DOHH2 (cell line): ENCODE measurements around the gene KRT38.

ENCODE experiments used
- H3F3A ChIP-seq: fragments of 200-600 bp; sonication (generic), shearing (Covaris generic); 2 replicates; pipeline ENCODE4 v1.6.0; 2016; ENCODE audit warnings: antibody characterized with exemption, mild to moderate bottlenecking; ENCODE audit not compliant: control insufficient read depth, insufficient read depth
- H3K27ac ChIP-seq: fragments of 200-600 bp; sonication (generic); 2 replicates; pipeline ENCODE4 v1.5.1; 2014; ENCODE audit warnings: low read depth, mild to moderate bottlenecking, low read length, moderate library complexity
- H3K27me3 ChIP-seq: fragments of 200-600 bp; sonication (generic); 2 replicates; pipeline ENCODE4 v1.6.1; 2014; ENCODE audit warnings: mild to moderate bottlenecking, low read length, mixed read lengths; ENCODE audit not compliant: control insufficient read depth
- H3K36me3 ChIP-seq: fragments of 200-600 bp; sonication (generic); 2 replicates; pipeline ENCODE4 v1.6.1; 2014; ENCODE audit warnings: mild to moderate bottlenecking, low read length, moderate library complexity, mixed read lengths; ENCODE audit not compliant: control insufficient read depth
- H3K4me1 ChIP-seq: fragments of 200-600 bp; sonication (generic); 2 replicates; pipeline ENCODE4 v1.6.1; 2014; ENCODE audit warnings: mild to moderate bottlenecking, low read length, mixed read lengths; ENCODE audit not compliant: control insufficient read depth
- H3K4me2 ChIP-seq: fragments of 200-600 bp; sonication (generic); 2 replicates; pipeline ENCODE4 v1.6.0; 2014; ENCODE audit warnings: mild to moderate bottlenecking, low read length, moderate library complexity
- H3K4me3 ChIP-seq: fragments of 200-600 bp; sonication (generic); 2 replicates; pipeline ENCODE4 v1.5.1; 2014; ENCODE audit warnings: mild to moderate bottlenecking, low read length, mixed read lengths
- H3K79me2 ChIP-seq: fragments of 200-600 bp; sonication (generic); 2 replicates; pipeline ENCODE4 v1.6.1; 2014; ENCODE audit warnings: mild to moderate bottlenecking, low read length, mixed read lengths; ENCODE audit not compliant: control insufficient read depth
- H3K9me2 ChIP-seq: fragments of 200-600 bp; sonication (generic); replicated peaks from 2 replicates; pipeline ENCODE4 v1.6.1; 2014; ENCODE audit warnings: mild to moderate bottlenecking, low read length, mixed read lengths; ENCODE audit not compliant: control insufficient read depth
- H3K9me3 ChIP-seq: fragments of 200-600 bp; sonication (generic); 2 replicates; pipeline ENCODE4 v1.6.1; 2014; ENCODE audit warnings: antibody characterized with exemption, low read length, mixed read lengths; ENCODE audit not compliant: control insufficient read depth, insufficient read depth
- H4K20me1 ChIP-seq: fragments of 200-600 bp; sonication (generic); 2 replicates; pipeline ENCODE4 v1.6.0; 2014; ENCODE audit warnings: low read depth, mild to moderate bottlenecking, antibody characterized with exemption, low read length, moderate library complexity; ENCODE audit not compliant: control insufficient read depth, insufficient read depth
- CTCF ChIP-seq: fragments of 200-600 bp; sonication (generic); IDR thresholded peaks from one replicate; pipeline ENCODE4 v1.5.1; 2014; ENCODE audit warnings: antibody characterized with exemption, mild to moderate bottlenecking, low read depth, low read length; ENCODE audit not compliant: poor library complexity, severe bottlenecking
- EZH2phosphoT487 ChIP-seq: fragments of 200-600 bp; sonication (generic); IDR thresholded peaks from 2 replicates; pipeline ENCODE4 v1.6.1; 2017; ENCODE audit warnings: borderline replicate concordance, mild to moderate bottlenecking, antibody characterized with exemption, low read length, moderate library complexity, mixed read lengths

KRT38 gene

GRCh38 chr17:41483531-41483930 lies 42.7 kb upstream of the KRT38 start:
- TF ChIP-seq EZH2phosphoT487 = no peak
- Histone ChIP-seq H3K4me3 (no peak overlapping the region), H3K27ac (no peak overlapping the region), H3K9me3 (no peaks in the 10 kb centered on the region), H3K4me2 (no peak overlapping the region), H4K20me1 (no peaks in the 10 kb centered on the region), H3K27me3 (no peaks in the 10 kb centered on the region), H3F3A (no peaks in the 10 kb centered on the region), H3K4me1 (no peaks in the 10 kb centered on the region), H3K9me2 (no peaks in the 10 kb centered on the region), H3K79me2 (no peaks in the 10 kb centered on the region), H3K36me3 (no peaks in the 10 kb centered on the region)

GRCh38 chr17:41481036-41481435 lies 40.3 kb upstream of the KRT38 start, which contains the start of gene KRT35:
Gene KRT35 (minus strand): TSS chr17:41481151. CDS start chr17:41481097, 54 bp downstream.
- Histone ChIP-seq H4K20me1 (no peaks in the 10 kb centered on the region), H3K27ac (no peak within 1 kb of the TSS), H3K36me3 (no peaks in the 10 kb centered on the region), H3F3A (no peaks in the 10 kb centered on the region), H3K4me3 (no peak within 1 kb of the TSS), H3K9me2 (no peaks in the 10 kb centered on the region), H3K79me2 (no peaks in the 10 kb centered on the region), H3K4me1 (no peaks in the 10 kb centered on the region), H3K9me3 (no peaks in the 10 kb centered on the region), H3K4me2 (no peak within 1 kb of the TSS), H3K27me3 (no peaks in the 10 kb centered on the region)
- no peak for TF ChIP-seq CTCF
- no peak for TF ChIP-seq EZH2phosphoT487

- Histone ChIP-seq H3K4me3 (no peak overlapping the region), H3K4me1 (no peaks in the 10 kb centered on the region), H3K27ac (no peak overlapping the region), H3K36me3 (no peaks in the 10 kb centered on the region), H4K20me1 (no peaks in the 10 kb centered on the region), H3K4me2 (no peak overlapping the region), H3K79me2 (no peaks in the 10 kb centered on the region), H3K9me2 (no peaks in the 10 kb centered on the region), H3F3A (no peaks in the 10 kb centered on the region), H3K9me3 (no peaks in the 10 kb centered on the region), H3K27me3 (no peaks in the 10 kb centered on the region)
- TF ChIP-seq EZH2phosphoT487 = no peak
- TF ChIP-seq CTCF = no peak
Measured at GRCh38 chr17:41480581-41480980, 39.8 kb upstream of the KRT38 start.

GRCh38 chr17:41480136-41480535 lies 39.4 kb upstream of the KRT38 start:
- no peaks in the 10 kb centered on the region for H3K27me3 ChIP-seq
- TF ChIP-seq EZH2phosphoT487 = no peak
- TF ChIP-seq CTCF = no peak

More at GRCh38 chr17:41480136-41480535, 39.4 kb upstream of the KRT38 start:
- H3K4me2 ChIP-seq = no peak overlapping the region
- no peaks in the 10 kb centered on the region for H3K4me1 ChIP-seq
- no peaks in the 10 kb centered on the region for H3K9me2 ChIP-seq
- H3K4me3 ChIP-seq = no peak overlapping the region
- no peaks in the 10 kb centered on the region for H3F3A ChIP-seq
- H3K27ac ChIP-seq = no peak overlapping the region
- H3K9me3 ChIP-seq = no peaks in the 10 kb centered on the region
- no peaks in the 10 kb centered on the region for H3K79me2 ChIP-seq
- H4K20me1 ChIP-seq = no peaks in the 10 kb centered on the region
- H3K36me3 ChIP-seq = no peaks in the 10 kb centered on the region
